Smooth muscle cell of the brain vasculature (primary cell): ENCODE measurements around the gene WWC1.
"Not testable (repeated sequence)": the region's sequence is repeated elsewhere in the genome, so short reads cannot be mapped to it uniquely, and the experiment has no call there.

Source experiments
- DNase-seq: peaks from one replicate; pipeline ENCODE4 v3.0.0-alpha.2; 2012; ENCODE audit warnings: low read depth, low spot score

Gene WWC1

GRCh38 chr5:168286386-168286785 is 5.1 kb upstream of the WWC1 start:
- no peak for DNase-seq

GRCh38 chr5:168286863-168287262 is 4.6 kb upstream of the WWC1 start:
- not testable (repeated sequence) for DNase-seq

- DNase-seq, result no peak
These were observed 4.1 kb upstream of the WWC1 start for GRCh38 chr5:168287362-168287761.

GRCh38 chr5:168288349-168289245 is 2.8 kb upstream of the WWC1 start:
- no peak for DNase-seq

DNA sequence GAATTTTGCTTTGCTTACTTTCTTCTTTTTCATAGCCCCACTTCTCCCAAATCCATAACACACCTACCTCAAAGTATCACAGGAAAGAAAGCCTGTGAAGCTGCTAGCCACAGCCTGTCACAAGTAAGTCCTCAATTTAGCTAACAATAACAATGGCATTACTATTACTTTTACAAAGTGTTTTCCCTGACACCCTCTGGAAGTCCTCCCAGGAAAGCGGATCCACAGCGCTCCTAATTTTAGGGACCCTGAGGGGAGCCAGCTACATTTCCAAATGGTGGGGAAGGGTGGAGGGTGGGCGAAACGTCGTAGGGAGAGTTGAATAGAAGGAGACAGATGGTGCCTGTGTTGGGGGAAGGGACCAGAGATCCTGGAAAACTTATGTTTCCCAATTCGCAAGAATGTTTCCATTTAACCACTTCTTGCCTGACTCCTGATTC is 523 bp upstream of the WWC1 start:
- no peak for DNase-seq

DNA sequence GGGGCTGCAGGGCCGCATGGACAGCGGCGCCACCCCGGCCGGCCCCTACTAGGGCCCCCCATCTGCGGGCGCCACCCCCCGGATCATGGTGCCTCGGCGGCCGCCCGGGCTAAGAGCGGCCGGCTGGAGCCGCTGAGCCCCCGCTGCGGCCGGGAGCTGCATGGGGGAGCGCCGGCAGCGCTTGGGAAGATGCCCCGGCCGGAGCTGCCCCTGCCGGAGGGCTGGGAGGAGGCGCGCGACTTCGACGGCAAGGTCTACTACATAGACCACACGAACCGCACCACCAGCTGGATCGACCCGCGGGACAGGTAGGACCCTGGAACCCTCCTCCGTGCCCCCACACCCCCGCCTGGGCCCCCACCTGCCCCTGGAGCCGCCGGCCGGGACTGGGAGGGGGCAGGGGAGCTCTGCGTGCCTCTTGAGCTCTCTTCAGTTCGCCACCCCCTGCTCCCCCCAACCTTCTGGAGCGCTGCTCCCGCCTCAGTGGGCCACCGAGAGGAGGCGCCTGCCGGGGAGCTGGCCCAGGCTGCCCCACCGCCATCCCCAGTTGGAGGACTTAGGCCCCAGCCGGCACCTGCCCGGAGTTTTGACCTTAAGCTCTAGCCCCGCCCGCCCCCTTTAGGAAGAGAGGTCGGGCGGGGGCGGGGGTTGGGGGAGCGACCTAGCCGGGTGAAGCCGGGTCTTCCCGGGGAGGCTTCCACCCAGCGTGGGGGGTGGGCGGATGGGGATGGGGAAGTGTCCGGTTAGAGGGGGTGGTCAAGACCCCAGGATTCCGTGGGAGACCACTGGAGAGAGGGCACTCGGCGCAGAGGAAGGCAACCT is 730 bp downstream of the WWC1 start:
- DNase-seq, result no peak

- DNase-seq, result no peak
These were observed 1.6 kb downstream of the WWC1 start for GRCh38 chr5:168292786-168293696.

DNA sequence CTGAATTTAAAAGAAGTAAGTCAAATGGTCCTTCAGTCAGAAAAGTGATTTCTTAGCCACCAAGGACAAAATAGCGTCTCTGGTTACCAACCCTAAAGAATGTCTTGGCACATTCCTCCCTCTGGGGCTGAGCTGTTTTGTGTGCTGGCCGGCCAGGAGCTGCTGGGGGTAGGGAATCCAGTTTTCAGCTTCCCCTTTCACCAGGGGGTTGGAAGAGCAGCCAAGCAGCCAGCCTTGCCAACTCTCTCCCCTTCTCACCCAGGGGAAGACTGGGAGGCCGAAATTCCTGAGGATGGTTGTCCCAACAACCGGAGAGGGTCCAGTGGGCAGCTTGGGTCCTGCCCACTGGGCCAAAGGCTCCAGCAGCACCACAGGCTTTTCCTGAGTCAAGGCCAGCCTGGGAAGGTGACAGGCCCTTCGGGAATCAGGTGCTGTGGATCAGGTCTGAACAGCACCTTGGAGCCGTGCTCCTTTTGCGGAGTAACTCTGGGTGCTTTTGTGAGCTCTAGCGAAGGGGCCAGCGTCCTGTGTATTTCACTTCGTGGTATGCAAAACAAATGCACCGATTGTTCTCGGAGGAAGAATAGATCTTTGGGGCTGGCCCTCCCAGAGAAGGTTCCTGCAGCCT is 4.2 kb downstream of the WWC1 start:
- no peak for DNase-seq

GRCh38 chr5:168296682-168297081 is 5.2 kb downstream of the WWC1 start:
- no peak for DNase-seq

GRCh38 chr5:168298949-168299348 is 7.5 kb downstream of the WWC1 start:
- no peak for DNase-seq

DNA sequence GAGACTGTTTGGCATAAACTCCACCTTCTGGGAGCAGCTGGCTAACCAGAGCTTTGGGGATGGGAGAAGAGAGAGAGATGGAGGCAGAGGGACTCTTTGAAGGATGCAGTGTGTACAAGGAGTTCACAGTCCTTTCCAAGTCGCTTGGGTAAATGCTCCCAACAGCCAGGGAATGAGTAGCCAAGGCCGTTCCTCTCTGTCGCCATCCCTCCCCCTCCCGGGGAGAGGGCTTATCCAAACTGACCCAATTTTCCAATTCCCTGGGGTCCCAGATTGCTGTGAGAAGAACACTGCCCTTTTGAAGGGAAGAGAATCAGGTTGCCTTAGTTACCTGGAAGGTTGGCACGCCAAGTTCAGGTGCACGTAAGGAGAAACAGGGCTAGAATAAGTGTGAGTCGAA is 7.9 kb downstream of the WWC1 start:
- DNase-seq, result no peak

GRCh38 chr5:168300326-168301182 is 9.1 kb downstream of the WWC1 start:
- no peak for DNase-seq

DNA sequence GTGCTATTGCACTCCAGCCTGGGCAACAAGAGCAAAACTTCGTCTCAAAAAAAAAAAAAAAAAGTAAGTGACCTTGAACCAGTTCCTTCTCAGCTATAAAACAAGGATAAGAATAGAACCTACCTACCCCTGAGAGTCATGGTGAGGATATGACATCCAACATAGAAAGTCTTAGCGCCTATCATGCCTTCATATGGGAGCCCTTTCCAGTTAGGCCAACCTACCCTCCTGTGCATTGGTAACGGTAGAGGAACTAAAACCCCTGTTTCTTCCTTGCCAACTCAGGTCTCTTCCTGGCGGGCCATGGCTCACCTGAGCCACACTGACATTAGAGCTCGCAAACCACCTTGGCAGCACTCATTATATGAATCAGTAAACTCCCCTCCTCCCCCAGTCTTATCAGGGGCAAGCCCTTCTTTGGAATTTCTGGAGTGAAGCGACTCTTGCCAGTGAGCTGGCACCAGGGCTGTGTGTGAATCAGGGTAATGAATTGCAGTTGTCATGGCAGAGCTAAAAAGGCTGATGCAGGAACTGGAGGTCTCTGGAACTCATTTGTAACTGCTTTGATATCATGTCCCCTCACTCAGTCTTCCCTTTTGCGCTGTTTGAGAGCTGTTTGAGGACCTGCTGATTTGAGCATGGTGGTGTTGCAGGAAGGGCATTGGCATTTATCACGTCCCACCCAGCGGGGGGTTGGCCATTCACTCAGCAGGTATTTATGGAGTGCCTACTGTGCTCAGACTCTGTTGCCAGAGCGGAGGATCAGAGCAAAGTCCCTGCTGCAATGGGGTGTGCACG is 10.3 kb downstream of the WWC1 start:
- no peak for DNase-seq

GRCh38 chr5:168302785-168303184 is 11.3 kb downstream of the WWC1 start:
- DNase-seq, result no peak

GRCh38 chr5:168303393-168304025 is 12.1 kb downstream of the WWC1 start:
- DNase-seq, result no peak

GRCh38 chr5:168304349-168304748 is 12.9 kb downstream of the WWC1 start:
- no peak for DNase-seq

- DNase-seq, result no peak
These were observed 13.8 kb downstream of the WWC1 start for GRCh38 chr5:168305281-168305680.

DNA sequence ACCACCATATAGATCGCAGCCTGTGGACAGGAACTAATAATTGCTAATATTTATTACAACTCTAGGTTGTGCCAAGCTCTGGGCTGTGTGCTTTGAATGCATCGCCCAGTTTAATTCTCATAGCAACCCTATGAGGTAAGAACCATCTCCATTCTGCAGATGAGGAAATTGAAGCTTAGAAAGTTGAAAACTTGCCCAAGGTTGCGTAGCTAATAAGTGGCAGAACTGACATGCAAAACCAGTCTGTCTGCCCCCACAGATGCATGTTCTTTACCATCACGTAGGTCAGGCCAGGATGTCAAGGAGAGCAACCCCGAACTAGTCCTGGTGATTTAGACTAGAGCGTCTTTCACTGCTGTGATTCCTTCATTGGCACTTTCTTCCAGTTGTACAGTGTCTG is 15.6 kb downstream of the WWC1 start:
- DNase-seq, result no peak
